OCI-LY3 (cell line): Measurements from ENCODE around the gene AKIRIN1.

ENCODE experiments used
- H2AFZ ChIP-seq: fragments of 200-600, 300-600 bp; shearing (Covaris generic); 2 replicates; pipeline ENCODE4 v1.6.0; 2014; ENCODE audit warnings: antibody characterized with exemption, low read depth, low read length
- H3K27ac ChIP-seq: fragments of 200-600, 300-600 bp; sonication (generic); 2 replicates; pipeline ENCODE4 v1.5.1; 2014; ENCODE audit warnings: mild to moderate bottlenecking, low read length, moderate library complexity, mixed read lengths
- H3K27me3 ChIP-seq: fragments of 200-600, 300-600 bp; sonication (generic); 2 replicates; pipeline ENCODE4 v1.6.1; 2014; ENCODE audit warnings: low read depth, low read length, mixed read lengths
- H3K36me3 ChIP-seq: fragments of 200-600, 300-600 bp; sonication (generic); replicated peaks from 2 replicates; pipeline ENCODE3; 2014; ENCODE audit warnings: low read depth, low read length, mixed read lengths
- H3K4me1 ChIP-seq: fragments of 300-600, 200-600 bp; sonication (generic); 2 replicates; pipeline ENCODE4 v1.6.1; 2014; ENCODE audit warnings: low read length, mixed read lengths
- H3K4me2 ChIP-seq: fragments of 200-600, 300-600 bp; sonication (generic); 2 replicates; pipeline ENCODE4 v1.6.1; 2014; ENCODE audit warnings: low read length, mixed read lengths
- H3K4me3 ChIP-seq: fragments of 300-600, 200-600 bp; sonication (generic); 2 replicates; pipeline ENCODE4 v1.5.1; 2014; ENCODE audit warnings: antibody characterized with exemption, mild to moderate bottlenecking, low read length, moderate library complexity
- H3K79me2 ChIP-seq: fragments of 300-600, 200-600 bp; shearing (Covaris generic); 2 replicates; pipeline ENCODE4 v1.6.1; 2014; ENCODE audit warnings: mild to moderate bottlenecking, low read length, mixed read lengths
- H3K9ac ChIP-seq: fragments of 300-600, 200-600 bp; shearing (Covaris generic); 2 replicates; pipeline ENCODE4 v1.6.0; 2014; ENCODE audit warnings: mild to moderate bottlenecking, low read length, moderate library complexity
- H3K9me3 ChIP-seq: fragments of 200-600, 300-600 bp; shearing (Covaris generic); 2 replicates; pipeline ENCODE4 v1.6.1; 2014; ENCODE audit warnings: low read length, mixed read lengths; ENCODE audit not compliant: insufficient read depth
- H4K20me1 ChIP-seq: fragments of 200-600, 300-600 bp; sonication (generic); 2 replicates; pipeline ENCODE4 v1.6.1; 2016; ENCODE audit warnings: low read length, mixed read lengths; ENCODE audit not compliant: insufficient read depth
- EZH2phosphoT487 ChIP-seq: fragments of 200-600 bp; shearing (Covaris generic); IDR thresholded peaks from 2 replicates; pipeline ENCODE4 v1.6.1; 2018; ENCODE audit warnings: antibody characterized with exemption, mixed run types, low read depth
- TF ChIP-seq, protein P1 (sequence below): fragments of 200-600, 300-600 bp; sonication (generic); IDR thresholded peaks from 2 replicates; pipeline ENCODE4 v1.5.1; 2014; ENCODE audit warnings: antibody characterized with exemption, low read length, low read depth

The AKIRIN1 gene, protein sequence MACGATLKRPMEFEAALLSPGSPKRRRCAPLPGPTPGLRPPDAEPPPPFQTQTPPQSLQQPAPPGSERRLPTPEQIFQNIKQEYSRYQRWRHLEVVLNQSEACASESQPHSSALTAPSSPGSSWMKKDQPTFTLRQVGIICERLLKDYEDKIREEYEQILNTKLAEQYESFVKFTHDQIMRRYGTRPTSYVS

DNA sequence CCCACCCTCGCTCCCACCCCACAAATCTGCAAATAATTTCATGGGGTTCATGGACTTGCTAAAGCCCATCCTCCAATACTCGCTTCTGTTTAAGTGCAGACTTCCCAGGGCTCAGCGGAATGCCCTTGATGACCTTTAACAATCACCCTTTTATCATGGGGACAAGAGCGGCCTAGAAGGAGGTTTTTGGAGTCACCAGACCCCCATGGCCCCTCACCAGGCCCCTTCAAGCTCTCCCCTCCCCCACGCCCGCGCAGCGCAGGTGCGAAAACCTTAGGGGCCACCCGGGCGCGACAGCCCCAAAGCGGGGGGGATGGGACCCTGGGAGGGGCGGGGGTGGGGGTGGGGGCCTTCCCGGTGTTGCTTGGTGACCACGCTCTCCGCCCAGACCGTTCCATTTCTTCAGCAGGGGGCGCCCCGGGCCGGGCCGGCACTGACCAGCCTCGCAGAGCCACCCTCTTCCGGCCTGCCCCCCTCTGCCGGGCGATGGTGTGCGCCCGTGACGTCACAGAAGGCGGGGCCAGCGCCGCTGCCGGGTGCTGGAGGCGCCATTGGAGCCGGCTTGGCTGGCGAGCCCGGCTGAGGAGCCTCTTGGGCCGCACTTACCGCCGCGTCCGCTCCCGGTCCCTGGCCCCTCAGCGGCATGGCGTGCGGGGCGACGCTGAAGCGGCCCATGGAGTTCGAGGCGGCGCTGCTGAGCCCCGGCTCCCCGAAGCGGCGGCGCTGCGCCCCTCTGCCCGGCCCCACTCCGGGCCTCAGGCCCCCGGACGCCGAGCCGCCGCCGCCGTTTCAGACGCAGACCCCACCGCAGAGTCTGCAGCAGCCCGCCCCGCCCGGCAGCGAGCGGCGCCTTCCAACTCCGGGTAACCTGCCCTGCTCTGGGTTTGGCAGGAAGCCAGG, at the start of gene AKIRIN1:
Gene AKIRIN1 (plus strand): TSS at position 539 of the 900 bp plus-strand sequence. CDS start 105 bp downstream, at position 644.
- Histone ChIP-seq H2AFZ (0 out of 2 replicates have a peak within 1 kb of the TSS, but pooled peaks have one; percentile 6), H3K4me1 (peaks cover 15% of the 10 kb centered on the region), H3K79me2 (peaks cover 50% of the 10 kb centered on the region), H3K27me3 (no peaks in the 10 kb centered on the region), H3K36me3 (peaks cover 17% of the 10 kb centered on the region), H3K9ac (peak within 1 kb of the TSS; percentile 99), H3K4me2 (peak within 1 kb of the TSS; percentile 81), H3K9me3 (no peaks in the 10 kb centered on the region), H3K4me3 (peak within 1 kb of the TSS; percentile 93), H4K20me1 (peaks cover 32% of the 10 kb centered on the region), H3K27ac (peak within 1 kb of the TSS; percentile 90)
- no peak for TF ChIP-seq EZH2phosphoT487
- TF ChIP-seq, protein P1, sequence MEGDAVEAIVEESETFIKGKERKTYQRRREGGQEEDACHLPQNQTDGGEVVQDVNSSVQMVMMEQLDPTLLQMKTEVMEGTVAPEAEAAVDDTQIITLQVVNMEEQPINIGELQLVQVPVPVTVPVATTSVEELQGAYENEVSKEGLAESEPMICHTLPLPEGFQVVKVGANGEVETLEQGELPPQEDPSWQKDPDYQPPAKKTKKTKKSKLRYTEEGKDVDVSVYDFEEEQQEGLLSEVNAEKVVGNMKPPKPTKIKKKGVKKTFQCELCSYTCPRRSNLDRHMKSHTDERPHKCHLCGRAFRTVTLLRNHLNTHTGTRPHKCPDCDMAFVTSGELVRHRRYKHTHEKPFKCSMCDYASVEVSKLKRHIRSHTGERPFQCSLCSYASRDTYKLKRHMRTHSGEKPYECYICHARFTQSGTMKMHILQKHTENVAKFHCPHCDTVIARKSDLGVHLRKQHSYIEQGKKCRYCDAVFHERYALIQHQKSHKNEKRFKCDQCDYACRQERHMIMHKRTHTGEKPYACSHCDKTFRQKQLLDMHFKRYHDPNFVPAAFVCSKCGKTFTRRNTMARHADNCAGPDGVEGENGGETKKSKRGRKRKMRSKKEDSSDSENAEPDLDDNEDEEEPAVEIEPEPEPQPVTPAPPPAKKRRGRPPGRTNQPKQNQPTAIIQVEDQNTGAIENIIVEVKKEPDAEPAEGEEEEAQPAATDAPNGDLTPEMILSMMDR = no peak

- Histone ChIP-seq H3K9ac (no peak within 1 kb of the TSS), H2AFZ (no peak within 1 kb of the TSS), H3K4me3 (no peak within 1 kb of the TSS)
Observed at GRCh38 chr1:38941527-38942019, 49.5 kb upstream of the AKIRIN1 start, which contains the start of gene RHBDL2. RHBDL2 (minus strand) TSS chr1:38941830; CDS start chr1:38919212, 22,618 bp downstream.

DNA sequence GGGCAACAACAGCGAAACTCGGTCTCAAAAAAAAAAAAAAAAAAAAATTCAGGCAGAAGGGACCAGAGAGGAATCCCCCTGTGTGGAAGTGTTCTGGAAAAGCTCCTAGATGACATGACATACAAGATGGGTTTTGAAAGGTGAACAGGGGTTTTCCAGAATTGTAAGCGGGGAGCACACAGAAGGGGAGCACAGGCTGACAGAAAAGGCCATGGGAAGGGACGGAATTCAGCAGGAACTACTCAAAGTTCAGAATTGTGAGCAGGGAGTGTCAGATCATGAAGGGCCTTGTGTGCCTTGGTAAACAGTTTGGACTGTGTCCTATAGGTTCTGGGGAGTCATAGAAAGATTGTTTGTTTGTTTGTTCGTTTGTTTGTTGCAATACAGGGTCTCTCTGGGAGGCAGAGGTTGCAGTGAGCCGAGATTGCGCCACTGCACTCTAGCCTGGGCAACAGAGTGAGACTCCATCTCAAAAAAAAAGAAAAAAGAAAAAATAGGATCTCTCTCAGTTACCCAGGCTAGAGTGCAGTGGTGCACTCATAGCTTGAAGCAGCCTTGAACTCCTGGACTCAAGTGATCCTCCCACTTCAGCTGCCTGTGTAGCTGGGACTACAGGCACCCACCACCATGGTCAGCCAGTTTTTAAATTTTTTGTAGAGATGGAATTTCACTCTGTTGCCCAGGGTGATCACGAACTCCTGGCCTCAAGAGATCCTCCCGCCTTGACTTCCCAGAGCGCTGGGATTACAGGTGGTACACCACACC, 48.2 kb upstream of the AKIRIN1 start:
- Histone ChIP-seq H3K27ac (no peak overlapping the region), H3K79me2 (no peaks in the 10 kb centered on the region), H4K20me1 (no peaks in the 10 kb centered on the region), H3K4me2 (no peak overlapping the region), H3K9ac (no peak overlapping the region), H3K4me3 (no peak overlapping the region), H2AFZ (no peak overlapping the region), H3K27me3 (no peaks in the 10 kb centered on the region), H3K9me3 (no peaks in the 10 kb centered on the region), H3K4me1 (no peaks in the 10 kb centered on the region), H3K36me3 (no peaks in the 10 kb centered on the region)
- no peak for TF ChIP-seq EZH2phosphoT487
- TF ChIP-seq, protein P1 = no peak

More at GRCh38 chr1:38941527-38942019, 49.5 kb upstream of the AKIRIN1 start, which contains the start of gene RHBDL2:
- Histone ChIP-seq H3K36me3 (no peaks in the 10 kb centered on the region), H3K27ac (no peak within 1 kb of the TSS), H3K4me1 (no peaks in the 10 kb centered on the region), H3K79me2 (no peaks in the 10 kb centered on the region), H4K20me1 (no peaks in the 10 kb centered on the region), H3K4me2 (no peak within 1 kb of the TSS), H3K27me3 (no peaks in the 10 kb centered on the region), H3K9me3 (no peaks in the 10 kb centered on the region)
- TF ChIP-seq EZH2phosphoT487 = no peak
- TF ChIP-seq, protein P1 = no peak
